ENCODE results near the gene SF3B3. TPM values are rescaled to one million over a fixed set of nuclear protein-coding genes. Genes with fewer than 3 reads are reported as not detected.

SF3B3 gene
- total and polyA plus RNA-seq, 2 of the 13 experiments (the other 11 are each of a cell fraction or from before 2014, with no cell fraction given) = 157 to 500 TPM

GRCh38 chr16:70523076-70523742, 407 bp upstream of the SF3B3 start, which contains the start of gene COG4 (continued):
- TF ChIP-seq MTERF4 (CRISPR knock-in tag; IDR thresholded peaks at IDR 0.05) = peak; percentile 69; the same call in 1 of the 2 replicates
- peak; percentile 49; the same call in 1 of the 2 replicates for TF ChIP-seq CREB3 (CRISPR knock-in tag; IDR thresholded peaks at IDR 0.05)
- TF ChIP-seq ZGPAT (CRISPR knock-in tag; IDR thresholded peaks at IDR 0.05) = peak; percentile 52; the same call in 1 of the 2 replicates
- TF ChIP-seq HOXA3 (CRISPR knock-in tag; IDR thresholded peaks at IDR 0.05) = peak; percentile 84
- TF ChIP-seq ARHGAP35 (CRISPR knock-in tag; IDR thresholded peaks at IDR 0.05; ENCODE audit: borderline replicate concordance) = no peak
- peak; percentile 31; the same call in 1 of the 2 replicates for TF ChIP-seq FOXC1 (CRISPR knock-in tag; IDR thresholded peaks at IDR 0.05; ENCODE audit: borderline replicate concordance)
- no peak for TF ChIP-seq CREB1 (IDR thresholded peaks at IDR 0.05)
- peak; percentile 53; the same call in 1 of the 2 replicates for TF ChIP-seq CREB1 (CRISPR knock-in tag; IDR thresholded peaks at IDR 0.05)
- TF ChIP-seq KLF9 (CRISPR knock-in tag; IDR thresholded peaks at IDR 0.05; ENCODE audit: low read depth) = 0 out of 2 replicates have a peak, but pooled peaks have one; percentile 17
- peak; percentile 85 for TF ChIP-seq ZNF574 (CRISPR knock-in tag; IDR thresholded peaks at IDR 0.05)
- no peak for TF ChIP-seq PLRG1 (conservative IDR thresholded peaks at IDR 0.05)
- TF ChIP-seq ZNF558 (CRISPR knock-in tag; IDR thresholded peaks at IDR 0.05; ENCODE audit: borderline replicate concordance) = peak; percentile 2; the same call in 1 of the 2 replicates
- TF ChIP-seq PCBP1 (IDR thresholded peaks at IDR 0.05; ENCODE audit: borderline replicate concordance, low read depth, low read length) = no peak
- TF ChIP-seq TGIF2 (CRISPR knock-in tag; IDR thresholded peaks at IDR 0.05) = peak; percentile 26; the same call in 1 of the 2 replicates
- TF ChIP-seq ZNF782 (CRISPR knock-in tag; IDR thresholded peaks at IDR 0.05; ENCODE audit: borderline replicate concordance) = no peak
- no peak for TF ChIP-seq RFX1 (IDR thresholded peaks at IDR 0.05)
- TF ChIP-seq MXD4 (CRISPR knock-in tag; IDR thresholded peaks at IDR 0.05) = peak; percentile 48; the same call in 1 of the 2 replicates
- peak; percentile 71 for TF ChIP-seq ERF (CRISPR knock-in tag; IDR thresholded peaks at IDR 0.05)
- TF ChIP-seq ZNF777 (CRISPR knock-in tag; IDR thresholded peaks at IDR 0.05) = peak; percentile 47; the same call in 1 of the 2 replicates
